CD4-positive, alpha-beta T cell treated with Interferon alpha-2 for 1 hour (primary cell): Measurements from ENCODE around the gene NXNL1.
"Not testable (repeated sequence)": the region's sequence is repeated elsewhere in the genome, so short reads cannot be mapped to it uniquely, and the experiment has no call there.

Experiments used
- DNase-seq, 2 donors: peaks; one replicate each; pipeline ENCODE4 v3.0.0-alpha.2; 2020 to 2022

The NXNL1 gene

GRCh38 chr19:17486545-17487240 lies 26.0 kb upstream of the NXNL1 start:
- no peak for DNase-seq

DNA sequence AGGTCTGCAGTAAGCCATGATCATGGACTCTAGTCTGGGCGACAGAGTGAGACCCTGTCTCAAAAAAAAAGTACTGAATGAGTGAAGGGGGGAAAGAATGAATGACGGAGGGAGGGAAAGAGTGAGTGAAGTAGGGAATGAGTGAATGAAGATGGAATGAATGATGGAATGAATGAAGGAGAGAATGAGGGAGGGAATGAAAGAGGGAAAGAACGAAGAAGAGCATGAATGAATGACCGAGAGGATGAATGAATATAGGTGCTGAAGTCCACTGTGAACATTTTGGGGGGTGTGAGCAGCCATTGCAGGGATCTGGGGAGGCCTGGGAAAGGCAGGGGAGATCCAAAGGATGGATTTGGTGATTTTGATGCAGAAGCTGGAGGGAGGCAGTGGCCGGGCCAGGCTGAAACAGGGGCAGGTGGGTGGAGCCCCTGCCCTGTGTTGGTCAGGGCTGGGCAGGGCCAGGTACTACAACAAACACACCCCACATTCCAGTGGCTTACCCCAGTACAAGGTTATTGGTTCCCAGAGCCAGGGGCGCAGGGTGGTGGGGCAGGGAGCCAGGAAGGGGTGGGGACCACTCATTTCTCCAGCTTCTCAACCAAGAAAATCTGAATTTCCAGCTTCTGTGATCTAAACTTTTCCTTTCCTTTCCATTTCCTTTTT lies 23.9 kb upstream of the NXNL1 start:
- DNase-seq, result no peak

DNA sequence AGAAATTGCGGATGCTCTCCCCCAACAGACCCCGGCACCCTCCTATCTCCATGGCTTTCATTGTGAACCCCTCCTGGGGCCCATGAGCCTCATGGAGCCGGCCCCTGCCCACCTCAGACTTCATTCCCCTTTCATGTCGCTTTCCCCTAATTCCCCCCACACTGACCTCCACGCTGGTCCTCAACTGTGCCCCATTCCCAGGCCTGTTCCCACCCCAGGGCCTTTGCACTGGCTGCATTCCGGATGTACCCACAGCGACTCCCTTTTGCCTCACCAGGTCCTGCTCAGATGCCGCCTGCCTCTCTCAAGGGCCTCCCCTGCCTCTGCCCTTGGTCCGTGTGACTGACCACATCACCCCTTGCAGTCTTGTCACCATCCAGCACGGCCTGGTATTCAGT lies 22.9 kb upstream of the NXNL1 start:
- DNase-seq, result no peak

DNA sequence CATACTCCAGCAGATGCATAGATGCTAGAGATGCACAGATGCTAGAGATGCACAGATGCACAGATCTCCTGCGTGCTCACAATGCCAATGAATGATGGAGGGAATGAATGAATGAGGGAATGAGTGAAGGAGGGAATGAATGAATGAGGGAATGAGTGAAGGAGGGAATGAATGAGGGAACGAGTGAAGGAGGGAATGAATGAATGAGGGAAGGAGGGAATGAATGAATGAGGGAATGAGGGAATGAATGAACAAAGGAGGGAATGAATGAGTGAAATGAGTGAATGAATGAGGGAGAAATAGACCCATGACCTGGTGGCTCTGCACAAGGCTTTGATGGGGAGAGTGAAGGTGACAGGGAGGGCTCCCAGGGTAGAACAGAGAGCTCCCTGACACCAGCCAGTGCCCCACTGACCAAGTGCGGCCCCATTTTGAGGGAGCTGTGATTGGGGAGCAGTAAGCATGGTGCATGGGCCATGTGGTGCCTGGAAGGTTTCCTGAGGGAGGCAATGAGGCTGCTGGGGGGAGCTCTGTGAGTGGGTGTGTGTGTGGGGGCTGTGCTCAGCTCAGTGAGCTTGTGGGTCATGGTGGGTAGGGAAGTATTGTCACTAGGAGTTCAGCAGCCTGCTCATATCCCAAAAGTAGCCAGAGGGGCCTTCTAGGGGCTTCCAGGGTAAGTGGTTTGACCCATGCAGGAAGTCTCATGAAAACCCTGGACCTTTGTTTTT lies 22.3 kb upstream of the NXNL1 start:
- DNase-seq, result no peak

GRCh38 chr19:17481986-17482385 lies 21.3 kb upstream of the NXNL1 start:
- DNase-seq, result no peak

DNA sequence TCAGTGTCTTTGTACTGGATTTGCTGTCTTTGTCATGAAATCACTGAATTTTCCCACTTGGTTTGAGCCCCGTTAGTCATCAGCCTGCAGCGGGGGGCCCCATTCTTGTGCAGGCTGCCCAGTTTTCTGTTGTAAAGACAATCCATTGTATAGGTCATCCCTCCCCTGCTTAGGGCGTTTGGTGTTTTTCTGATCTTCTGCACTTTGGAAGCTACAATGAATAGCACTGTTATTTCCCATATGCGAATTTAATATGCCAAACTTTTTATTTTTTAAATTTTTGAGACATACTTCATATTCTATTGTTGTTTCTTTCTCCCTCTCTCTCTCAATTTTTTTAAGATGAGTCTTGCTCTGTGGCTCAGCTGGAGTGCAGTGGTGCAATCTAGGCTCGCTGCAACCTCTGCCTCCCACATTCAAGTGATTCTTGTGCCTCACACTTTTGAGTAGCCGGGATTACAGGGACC lies 18.6 kb upstream of the NXNL1 start:
- DNase-seq, result no peak

GRCh38 chr19:17475541-17476115 lies 14.9 kb upstream of the NXNL1 start:
- no peak for DNase-seq

GRCh38 chr19:17475011-17475540 lies 14.3 kb upstream of the NXNL1 start:
- not testable (repeated sequence) for DNase-seq

GRCh38 chr19:17473041-17473440 lies 12.3 kb upstream of the NXNL1 start:
- DNase-seq, result peak in 1 of 2 donors; percentile 26

DNA sequence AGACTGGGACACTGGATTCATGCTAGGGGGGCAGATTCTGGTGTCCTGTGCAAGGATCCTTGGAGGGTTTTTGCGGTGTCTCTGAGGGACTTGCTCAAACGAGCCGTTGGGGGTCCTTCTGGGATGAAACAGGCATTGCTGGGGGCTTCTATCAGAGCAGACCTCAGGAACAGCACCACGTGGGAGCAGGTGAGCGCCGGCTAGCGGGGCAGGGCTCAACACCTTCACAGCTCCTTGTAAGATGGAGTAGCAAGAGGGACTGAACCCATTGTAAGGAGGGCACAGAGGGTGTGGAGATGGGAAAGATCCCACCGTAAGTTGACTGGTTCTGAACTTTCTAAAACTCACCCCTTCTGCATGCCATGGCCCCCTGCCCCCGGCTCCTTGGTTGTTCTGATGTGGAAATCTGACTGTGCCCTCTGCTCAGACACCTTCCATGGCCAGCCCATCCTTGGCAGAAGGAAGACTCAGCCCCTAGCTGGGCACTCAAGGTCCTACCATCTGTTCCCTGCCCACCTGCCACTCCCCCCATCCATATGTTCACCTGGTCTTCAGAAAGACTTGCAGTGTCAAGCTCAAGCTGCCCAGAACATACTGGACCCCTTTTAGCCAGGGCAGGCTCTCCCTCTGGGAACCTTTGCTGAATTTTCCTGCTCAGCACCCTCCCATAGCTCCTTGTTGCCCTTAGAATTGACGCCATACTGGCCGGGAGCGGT lies 10.8 kb upstream of the NXNL1 start:
- no peak for DNase-seq

GRCh38 chr19:17470068-17470841 lies 9.5 kb upstream of the NXNL1 start, which contains the start of gene SLC27A1:
TSS of gene SLC27A1 (plus strand) at chr19:17470524. CDS start at chr19:17470541, 17 bp downstream.
- peak; percentile 94 for DNase-seq

DNA sequence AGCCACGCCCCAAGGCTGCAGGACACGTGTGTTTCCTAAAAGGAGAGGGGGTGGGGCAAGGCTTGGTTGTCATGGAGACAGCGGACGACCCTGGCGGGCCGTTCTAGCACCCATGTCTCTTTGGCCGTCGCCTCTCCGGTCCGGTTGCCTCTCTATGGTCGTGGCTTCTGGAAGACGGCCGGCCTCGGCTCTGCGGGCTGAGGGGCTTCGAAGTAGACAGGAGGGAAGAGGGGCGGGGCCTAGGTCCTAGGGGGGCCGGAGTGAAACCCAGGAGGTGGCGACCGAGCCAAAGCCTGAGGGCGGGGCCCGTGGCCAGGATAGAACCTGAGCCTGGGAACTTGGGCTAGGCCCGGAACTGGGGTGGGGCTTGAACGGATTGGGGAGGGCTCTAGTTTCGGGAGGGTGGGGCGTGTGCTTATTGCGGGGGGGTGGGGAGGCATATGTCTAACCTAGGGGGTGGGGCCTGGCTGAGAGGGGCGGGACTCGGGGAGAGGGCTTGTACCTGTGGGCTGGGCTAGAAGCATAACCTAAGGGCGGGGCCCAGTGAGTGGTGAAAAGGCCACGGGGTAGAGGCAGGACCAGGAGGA lies 8.8 kb upstream of the NXNL1 start:
- peak; percentile 96 to 97 for DNase-seq

DNA sequence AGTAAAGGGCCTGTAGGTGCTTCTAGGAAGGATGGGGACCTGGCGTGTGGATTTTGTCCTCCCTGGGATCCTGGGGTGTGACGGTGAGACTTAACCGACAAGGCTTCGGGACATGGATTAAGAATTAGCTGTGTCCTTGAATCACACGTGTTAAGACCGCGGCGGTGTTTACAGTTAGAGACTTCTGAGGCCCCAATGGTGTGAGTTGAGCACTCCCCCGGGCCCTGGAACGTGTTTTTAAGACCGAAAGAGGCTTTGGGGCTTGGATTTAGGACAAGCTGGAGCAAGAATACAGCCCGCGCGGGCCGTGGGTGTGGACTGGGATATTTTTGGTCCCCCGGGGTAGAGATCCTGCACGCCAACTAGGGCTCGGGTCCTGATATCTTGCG lies 8.4 kb upstream of the NXNL1 start:
- DNase-seq, result no peak

DNA sequence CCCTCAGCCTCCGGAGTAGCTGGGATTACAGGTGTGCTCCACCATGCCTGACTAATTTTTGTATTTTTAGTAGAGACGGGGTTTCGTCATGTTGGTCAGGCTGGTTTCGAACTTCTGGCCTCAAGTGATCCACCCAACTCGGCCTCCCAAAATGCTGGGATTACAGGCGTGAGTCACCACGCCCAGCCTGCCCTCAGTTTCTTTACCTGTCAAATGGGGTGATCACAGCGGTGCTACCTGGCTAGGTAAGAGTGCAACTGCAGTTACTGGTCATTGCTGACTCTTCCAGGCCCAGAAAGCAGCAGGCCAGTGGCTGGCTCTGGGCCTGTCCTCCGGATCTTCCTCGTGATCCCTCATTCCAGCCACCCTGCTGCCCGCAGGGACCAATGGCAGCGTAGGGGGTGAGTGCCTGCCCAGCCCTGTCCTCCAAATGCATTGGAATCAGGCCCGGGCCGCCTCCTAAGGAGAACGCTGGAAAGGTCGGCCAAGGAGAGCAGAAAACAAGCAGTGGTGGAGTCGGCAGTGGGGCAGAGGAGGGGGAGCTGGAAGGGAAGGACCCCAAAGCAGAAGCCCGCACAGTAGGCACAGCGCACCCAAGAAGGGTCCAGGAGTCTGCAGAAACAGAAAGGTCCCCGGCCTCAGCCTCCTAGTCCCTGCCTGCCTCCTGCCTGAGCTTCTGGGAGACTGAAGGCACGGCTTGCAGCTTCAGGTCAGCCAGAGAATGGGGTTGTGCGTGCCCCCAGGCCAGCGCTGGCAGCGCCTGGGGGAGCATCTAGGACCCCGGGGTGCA lies 7.8 kb upstream of the NXNL1 start:
- no peak for DNase-seq

GRCh38 chr19:17467471-17468301 lies 7.0 kb upstream of the NXNL1 start:
- no peak for DNase-seq

GRCh38 chr19:17466487-17466850 lies 5.7 kb upstream of the NXNL1 start:
- DNase-seq, result no peak

- no peak for DNase-seq
Observed at GRCh38 chr19:17458970-17459369, 1.8 kb downstream of the NXNL1 start.

- DNase-seq, result no peak
Observed at GRCh38 chr19:17457616-17458015, 3.1 kb downstream of the NXNL1 start.

DNA sequence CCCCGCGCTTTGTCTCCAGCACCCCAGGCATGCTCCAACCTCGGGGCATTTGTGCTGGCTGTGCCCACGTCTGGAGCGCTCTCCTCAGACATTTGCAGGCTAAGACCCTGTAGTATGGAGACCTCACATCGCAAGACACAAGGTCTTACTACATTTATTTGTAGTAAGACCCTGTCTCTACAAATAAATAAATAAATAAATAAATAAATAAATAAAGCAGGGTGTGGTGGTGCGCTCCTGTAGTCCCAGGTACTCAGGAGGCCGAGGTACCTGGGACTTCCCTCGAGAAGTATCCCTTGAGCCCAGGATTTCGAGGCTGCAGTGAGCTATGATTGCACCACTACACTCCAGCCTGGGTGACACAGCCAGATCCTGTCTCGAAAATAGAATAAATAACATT lies 4.6 kb downstream of the NXNL1 start:
- DNase-seq, result no peak
